Measurements from ENCODE around the gene CAMK1G. TPM values are rescaled to one million over a fixed set of nuclear protein-coding genes. Genes with fewer than 3 reads are reported as not detected.
A peak's percentile ranks its signal among the peaks of the same experiment; 100 is the strongest.

CAMK1G gene
- total and polyA plus RNA-seq, 9 of the 15 experiments (the other 6 are each of a cell fraction or from before 2014, with no cell fraction given), result not detected

- TF ChIP-seq ZNF280B (CRISPR knock-in tag; IDR thresholded peaks at IDR 0.05), result no peak
- 0 out of 2 replicates have a peak, but pooled peaks have one; percentile 56 for TF ChIP-seq ARID3A (IDR thresholded peaks at IDR 0.05; ENCODE audit: borderline replicate concordance, low read depth, low read length)
- no peak for TF ChIP-seq CSDE1 (IDR thresholded peaks at IDR 0.05)
- TF ChIP-seq CHCHD3 (CRISPR knock-in tag; IDR thresholded peaks at IDR 0.05), result no peak
- TF ChIP-seq MNT (conservative IDR thresholded peaks at IDR 0.05), result peak in 1 of 2 experiments; percentile 49; a peak in 2 of 4 replicates
- TF ChIP-seq CHD4 (IDR thresholded peaks at IDR 0.05; ENCODE audit: insufficient read depth, insufficient replicate concordance, low read depth, low read length, poor library complexity, severe bottlenecking), result peak; percentile 17
- 0 out of 2 replicates have a peak, but pooled peaks have one; percentile 52 for TF ChIP-seq HOXB6 (CRISPR knock-in tag; IDR thresholded peaks at IDR 0.05; ENCODE audit: borderline replicate concordance)
- peak; percentile 58; the same call in 1 of the 2 replicates for TF ChIP-seq IRF9 (tag; IDR thresholded peaks at IDR 0.05)
- no peak for TF ChIP-seq ZFP91 (CRISPR knock-in tag; IDR thresholded peaks at IDR 0.05)
- no peak for TF ChIP-seq TCFL5 (CRISPR knock-in tag; conservative IDR thresholded peaks at IDR 0.05)
- no peak for TF ChIP-seq ZKSCAN8 (CRISPR knock-in tag; IDR thresholded peaks at IDR 0.05)
- no peak for TF ChIP-seq CCAR2 (IDR thresholded peaks at IDR 0.05; ENCODE audit: low read depth, low read length)
- no peak for TF ChIP-seq CREM (IDR thresholded peaks at IDR 0.05; ENCODE audit: low read depth)
- no peak for TF ChIP-seq POLR2A (conservative IDR thresholded peaks at IDR 0.05)
- TF ChIP-seq E2F1 (CRISPR knock-in tag; IDR thresholded peaks at IDR 0.05), result no peak
- TF ChIP-seq ZNF324 (CRISPR knock-in tag; IDR thresholded peaks at IDR 0.05), result no peak
- TF ChIP-seq E2F3 (CRISPR knock-in tag; IDR thresholded peaks at IDR 0.05), result 0 out of 2 replicates have a peak, but pooled peaks have one; percentile 24
- TF ChIP-seq HDAC6 (IDR thresholded peaks at IDR 0.05; ENCODE audit: low read depth, low read length), result no peak
Observed at GRCh38 chr1:209645574-209646452, 62.3 kb downstream of the CAMK1G start (continued).
